NAMALWA (cell line): Measurements from ENCODE around the gene PLSCR3.
"Not testable (repeated sequence)": the region's sequence is repeated elsewhere in the genome, so short reads cannot be mapped to it uniquely, and the experiment has no call there.

Experiments
- DNase-seq: peaks from one replicate; pipeline ENCODE4 v3.0.0-alpha.2; 2015; ENCODE audit warnings: low spot score

The PLSCR3 gene

GRCh38 chr17:7380321-7380720 lies 14.0 kb downstream of the PLSCR3 start:
- no peak for DNase-seq

GRCh38 chr17:7379134-7379533 lies 15.2 kb downstream of the PLSCR3 start:
- DNase-seq = no peak

GRCh38 chr17:7374353-7374752 lies 20.0 kb downstream of the PLSCR3 start:
- DNase-seq = no peak

GRCh38 chr17:7370853-7371252 lies 23.5 kb downstream of the PLSCR3 start:
- no peak for DNase-seq

GRCh38 chr17:7369825-7370224 lies 24.5 kb downstream of the PLSCR3 start:
- DNase-seq = no peak

- DNase-seq = not testable (repeated sequence)
Measured at GRCh38 chr17:7368599-7368994, 25.7 kb downstream of the PLSCR3 start.

GRCh38 chr17:7367918-7368598 lies 26.3 kb downstream of the PLSCR3 start:
- no peak for DNase-seq

- DNase-seq = no peak
Measured at GRCh38 chr17:7367083-7367482, 27.2 kb downstream of the PLSCR3 start.

GRCh38 chr17:7365963-7366362 lies 28.4 kb downstream of the PLSCR3 start:
- DNase-seq = not testable (repeated sequence)

GRCh38 chr17:7363311-7363710 lies 31.0 kb downstream of the PLSCR3 start:
- DNase-seq = no peak

GRCh38 chr17:7361906-7362305 lies 32.4 kb downstream of the PLSCR3 start:
- DNase-seq = no peak

- DNase-seq = no peak
Measured at GRCh38 chr17:7357381-7357780, 36.9 kb downstream of the PLSCR3 start.

GRCh38 chr17:7356756-7357155 lies 37.6 kb downstream of the PLSCR3 start:
- DNase-seq = no peak

GRCh38 chr17:7356072-7356549 lies 38.2 kb downstream of the PLSCR3 start:
- DNase-seq = peak; percentile 76

GRCh38 chr17:7355573-7355972 lies 38.8 kb downstream of the PLSCR3 start:
- DNase-seq = no peak

- no peak for DNase-seq
Measured at GRCh38 chr17:7355053-7355452, 39.3 kb downstream of the PLSCR3 start, which contains the start of gene TMEM95. Gene TMEM95, plus strand, starts transcription at chr17:7355156. Its CDS starts 49 bp downstream, at chr17:7355205.

GRCh38 chr17:7354262-7354843 lies 40.0 kb downstream of the PLSCR3 start:
- no peak for DNase-seq

- DNase-seq = no peak
Measured at GRCh38 chr17:7352910-7353635, 41.3 kb downstream of the PLSCR3 start.

GRCh38 chr17:7352503-7352889 lies 41.8 kb downstream of the PLSCR3 start:
- no peak for DNase-seq

- DNase-seq = peak; percentile 29
Measured at GRCh38 chr17:7351665-7352502, 42.4 kb downstream of the PLSCR3 start, which contains the start of gene KCTD11. Gene KCTD11, plus strand, starts transcription at chr17:7352162.

GRCh38 chr17:7348478-7349242 lies 45.7 kb downstream of the PLSCR3 start:
- no peak for DNase-seq
